ENCODE measurements around the gene CCDC200. TPM values are rescaled to one million over a fixed set of nuclear protein-coding genes. Genes with fewer than 3 reads are reported as not detected.

Gene CCDC200
- total and polyA plus RNA-seq, 2 donors from 2014 or later = not detected

DNA sequence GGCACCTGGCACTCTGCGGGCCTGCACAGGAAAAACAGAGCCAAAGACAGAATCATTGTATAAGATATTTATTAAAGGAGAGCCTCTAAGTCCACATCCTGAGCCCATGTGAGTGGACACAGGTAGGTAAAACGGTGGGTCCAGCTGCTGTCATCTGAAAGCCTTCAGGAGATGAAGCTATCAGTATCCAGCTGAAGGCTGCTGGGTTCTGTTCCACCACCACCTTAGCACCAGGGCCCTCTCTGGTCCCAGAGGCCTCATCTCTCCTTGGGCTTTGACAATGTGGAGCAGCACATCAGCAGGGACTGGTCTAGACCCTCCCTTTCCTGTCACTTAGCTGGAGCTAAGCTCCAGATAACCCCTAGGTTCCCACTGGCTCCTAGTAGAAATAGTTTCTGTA, 9.4 kb downstream of the CCDC200 start:
- H3K9me3 ChIP-seq (ENCODE audit: control insufficient read depth in 2 of 3, insufficient read depth in 1 of 3, low read length in 3 of 3) = no peaks in the 10 kb centered on the region
- intact Hi-C loops (cut with DNase I) = no loop called here
- H3K4me1 ChIP-seq (ENCODE audit: control insufficient read depth in 2 of 3, insufficient read depth in 2 of 3, low read depth in 1 of 3, low read length in 3 of 3) = peaks cover 0 to 36% (median 14%) of the 10 kb centered on the region in 3 donors
- TF ChIP-seq, protein P1, sequence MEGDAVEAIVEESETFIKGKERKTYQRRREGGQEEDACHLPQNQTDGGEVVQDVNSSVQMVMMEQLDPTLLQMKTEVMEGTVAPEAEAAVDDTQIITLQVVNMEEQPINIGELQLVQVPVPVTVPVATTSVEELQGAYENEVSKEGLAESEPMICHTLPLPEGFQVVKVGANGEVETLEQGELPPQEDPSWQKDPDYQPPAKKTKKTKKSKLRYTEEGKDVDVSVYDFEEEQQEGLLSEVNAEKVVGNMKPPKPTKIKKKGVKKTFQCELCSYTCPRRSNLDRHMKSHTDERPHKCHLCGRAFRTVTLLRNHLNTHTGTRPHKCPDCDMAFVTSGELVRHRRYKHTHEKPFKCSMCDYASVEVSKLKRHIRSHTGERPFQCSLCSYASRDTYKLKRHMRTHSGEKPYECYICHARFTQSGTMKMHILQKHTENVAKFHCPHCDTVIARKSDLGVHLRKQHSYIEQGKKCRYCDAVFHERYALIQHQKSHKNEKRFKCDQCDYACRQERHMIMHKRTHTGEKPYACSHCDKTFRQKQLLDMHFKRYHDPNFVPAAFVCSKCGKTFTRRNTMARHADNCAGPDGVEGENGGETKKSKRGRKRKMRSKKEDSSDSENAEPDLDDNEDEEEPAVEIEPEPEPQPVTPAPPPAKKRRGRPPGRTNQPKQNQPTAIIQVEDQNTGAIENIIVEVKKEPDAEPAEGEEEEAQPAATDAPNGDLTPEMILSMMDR (IDR thresholded peaks at IDR 0.05; ENCODE audit: borderline replicate concordance, extremely low read depth, insufficient read depth) = no peak
- H3K9ac ChIP-seq (ENCODE audit: low read length in 3 of 3) = no peak overlapping the region
- FAIRE-seq (no peak), DNase-seq (no peak)
- no peak overlapping the region for H3K4me3 ChIP-seq (ENCODE audit: low read length in 3 of 3)
- peak overlapping the region in 1 of 2 donors; percentile 64 for H3K27ac ChIP-seq (ENCODE audit: low read depth in 2 of 2, low read length in 2 of 2)
- H3K36me3 ChIP-seq (ENCODE audit: control insufficient read depth in 2 of 3, insufficient read depth in 3 of 3, low read length in 3 of 3) = peaks cover 0 to 35% (median 9%) of the 10 kb centered on the region in 3 donors
- H3K27me3 ChIP-seq (ENCODE audit: control insufficient read depth, insufficient read depth, low read length) = no peaks in the 10 kb centered on the region

DNA sequence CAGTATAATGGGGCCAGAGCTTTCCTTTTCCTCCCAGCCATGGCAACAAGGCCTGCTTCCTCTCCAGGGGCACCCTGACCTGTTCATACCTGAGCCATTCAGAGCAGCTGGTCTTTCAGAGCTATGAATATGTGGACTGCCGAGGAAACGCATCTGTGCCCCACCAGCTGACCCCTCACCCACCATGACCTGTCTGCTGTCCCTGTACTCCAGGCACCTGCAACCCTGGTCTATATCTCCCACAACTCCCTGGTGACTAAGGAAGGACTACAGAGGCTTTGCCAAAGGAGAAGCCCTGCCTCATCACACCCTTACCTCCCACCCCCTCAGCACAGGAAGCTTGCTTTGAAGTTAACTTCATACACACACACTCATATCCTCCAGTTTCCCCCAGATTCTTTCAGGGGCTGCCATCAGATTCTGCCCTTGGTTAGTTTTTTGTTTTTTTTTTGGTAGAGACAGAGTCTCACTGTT, 10.8 kb downstream of the CCDC200 start:
- Histone ChIP-seq H3K36me3 (ENCODE audit: control insufficient read depth in 2 of 3, insufficient read depth in 3 of 3, low read length in 3 of 3) (peaks cover 2 to 27% (median 9%) of the 10 kb centered on the region in 3 donors), H3K9me3 (ENCODE audit: control insufficient read depth in 2 of 3, insufficient read depth in 1 of 3, low read length in 3 of 3) (no peaks in the 10 kb centered on the region), H3K9ac (ENCODE audit: low read length in 3 of 3) (peak overlapping the region in 1 of 3 donors; percentile 5), H3K4me1 (ENCODE audit: control insufficient read depth in 2 of 3, insufficient read depth in 2 of 3, low read depth in 1 of 3, low read length in 3 of 3) (peaks cover 0 to 42% (median 16%) of the 10 kb centered on the region in 3 donors), H3K27me3 (ENCODE audit: control insufficient read depth, insufficient read depth, low read length) (no peaks in the 10 kb centered on the region), H3K27ac (ENCODE audit: low read depth in 2 of 2, low read length in 2 of 2) (peak overlapping the region; percentile 84 to 90), H3K4me3 (ENCODE audit: low read length in 3 of 3) (no peak overlapping the region)
- DNase-seq (no peak), FAIRE-seq (no peak)
- intact Hi-C loops (cut with DNase I) = no loop called here
- TF ChIP-seq, protein P1 (IDR thresholded peaks at IDR 0.05; ENCODE audit: borderline replicate concordance, extremely low read depth, insufficient read depth) = no peak

DNA sequence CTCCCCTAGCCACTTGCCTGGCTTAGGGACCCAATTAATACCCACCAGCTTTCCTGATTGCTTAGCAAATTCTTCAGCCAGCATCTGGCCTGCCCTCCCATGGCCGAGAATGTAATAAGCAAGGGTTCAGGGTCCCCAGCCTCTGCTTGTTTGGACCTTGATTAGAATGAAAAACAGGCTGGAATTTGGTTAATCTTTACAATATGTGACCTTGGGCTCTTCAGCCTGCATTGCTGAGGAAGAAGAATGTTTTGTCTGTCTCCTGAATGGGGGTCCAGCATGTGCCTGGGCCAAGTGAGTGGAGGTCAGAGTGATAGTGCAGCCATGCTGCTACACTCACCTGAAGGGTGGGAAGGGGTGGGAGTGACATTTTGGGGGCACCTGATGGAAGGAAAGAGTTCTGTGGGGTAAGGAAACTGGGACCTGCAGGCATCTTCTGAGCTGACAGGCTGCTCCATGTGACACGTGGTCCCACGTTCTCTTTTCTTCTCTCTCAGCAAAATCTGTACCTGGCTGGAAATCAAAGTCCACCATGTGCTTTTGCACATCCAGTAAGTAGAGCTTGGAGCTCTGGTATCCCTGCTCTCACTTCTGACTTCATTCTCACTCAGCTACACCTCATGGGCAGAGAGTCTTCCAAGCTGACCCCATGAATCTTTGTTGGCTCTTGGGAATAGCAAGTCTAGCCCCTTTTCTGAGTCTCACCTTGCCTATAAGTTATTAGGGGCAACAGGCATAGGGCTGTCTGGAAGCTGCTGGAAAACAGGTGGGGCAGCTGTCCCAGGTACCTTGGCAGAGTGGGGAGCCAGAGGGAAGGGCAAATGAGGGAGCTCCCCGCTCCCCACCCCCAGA, 11.4 kb downstream of the CCDC200 start:
- H3K27me3 ChIP-seq (ENCODE audit: control insufficient read depth, insufficient read depth, low read length) = no peaks in the 10 kb centered on the region
- peaks cover 2 to 24% (median 9%) of the 10 kb centered on the region in 3 donors for H3K36me3 ChIP-seq (ENCODE audit: control insufficient read depth in 2 of 3, insufficient read depth in 3 of 3, low read length in 3 of 3)
- peaks cover 0 to 42% (median 20%) of the 10 kb centered on the region in 3 donors for H3K4me1 ChIP-seq (ENCODE audit: control insufficient read depth in 2 of 3, insufficient read depth in 2 of 3, low read depth in 1 of 3, low read length in 3 of 3)
- no peak for FAIRE-seq
- no peaks in the 10 kb centered on the region for H3K9me3 ChIP-seq (ENCODE audit: control insufficient read depth in 2 of 3, insufficient read depth in 1 of 3, low read length in 3 of 3)
- peak in 3 of 5 donors; percentile 26 to 62 (median 29) for DNase-seq
- H3K27ac ChIP-seq (ENCODE audit: low read depth in 2 of 2, low read length in 2 of 2) = peak overlapping the region; percentile 84 to 90
- TF ChIP-seq, protein P1 (IDR thresholded peaks at IDR 0.05; ENCODE audit: borderline replicate concordance, extremely low read depth, insufficient read depth) = peak; percentile 1
- no peak overlapping the region for H3K4me3 ChIP-seq (ENCODE audit: low read length in 3 of 3)
- intact Hi-C loops (cut with DNase I) = no loop called here
- peak overlapping the region in 1 of 3 donors; percentile 5 for H3K9ac ChIP-seq (ENCODE audit: low read length in 3 of 3)
